H1 (cell line): ENCODE data around the gene RARA. TPM values are rescaled to one million over a fixed set of nuclear protein-coding genes. Genes with fewer than 3 reads are reported as not detected.
"Not testable (repeated sequence)": the region's sequence is repeated elsewhere in the genome, so short reads cannot be mapped to it uniquely, and the experiment has no call there.

Experiments
- CTCF ChIA-PET: fragments of 300-600 bp; sonication (Branson Sonifier 250); formaldehyde crosslinking; loops from one replicate; lab custom pipeline; 2021; ENCODE audit not compliant: partially characterized antibody; lab: Charles Lee
- POLR2A ChIA-PET: fragments of 300-600 bp; sonication (Branson Sonifier 250); formaldehyde crosslinking; loops from one replicate; lab custom pipeline; 2021; ENCODE audit warnings: inconsistent platforms; ENCODE audit not compliant: partially characterized antibody; lab: Charles Lee
- DNase-seq, 2 experiments: peaks; one replicate each; pipeline versions ENCODE4 v3.0.0 to v3.0.0-alpha.2; 2010 to 2022; ENCODE audit warnings: low spot score in 2 of 2, low read depth in 1 of 2, mixed read lengths in 1 of 2
- FAIRE-seq: peaks from 2 replicates; lab custom pipeline; 2011; peaks lifted over from hg19 to GRCh38; lab: Jason Lieb, UNC
- H2AFZ ChIP-seq: 2 replicates; pipeline ENCODE4 v1.8.1; 2012; ENCODE audit warnings: low read length, inconsistent platforms
- H2AK5ac ChIP-seq: 2 replicates; pipeline ENCODE4 v1.6.1; 2013; ENCODE audit warnings: low read depth, low read length
- H2BK120ac ChIP-seq: replicated peaks from 2 replicates; pipeline ENCODE3; 2013; ENCODE audit warnings: low read depth, low read length, inconsistent platforms
- H2BK12ac ChIP-seq: 2 replicates; pipeline ENCODE4 v1.6.1; 2013; ENCODE audit warnings: low read depth, low read length
- H2BK15ac ChIP-seq: 2 replicates; pipeline ENCODE4 v1.6.1; 2013; ENCODE audit warnings: low read length
- H2BK20ac ChIP-seq: 2 replicates; pipeline ENCODE4 v1.6.1; 2013; ENCODE audit warnings: low read length
- H2BK5ac ChIP-seq: 2 replicates; pipeline ENCODE4 v1.6.1; 2013; ENCODE audit warnings: low read depth, low read length
- H3K14ac ChIP-seq: 2 replicates; pipeline ENCODE4 v1.6.1; 2013; ENCODE audit warnings: inconsistent platforms; ENCODE audit not compliant: insufficient read length
- H3K18ac ChIP-seq: 2 replicates; pipeline ENCODE4 v1.6.1; 2013; ENCODE audit warnings: low read length; ENCODE audit errors: extremely low read depth
- H3K23ac ChIP-seq: 2 replicates; pipeline ENCODE4 v1.6.1; 2013; ENCODE audit warnings: inconsistent platforms; ENCODE audit not compliant: insufficient read length
- H3K23me2 ChIP-seq: 2 replicates; pipeline ENCODE4 v1.6.1; 2013; ENCODE audit warnings: low read depth, low read length
- H3K27ac ChIP-seq: 2 replicates; pipeline ENCODE4 v1.6.1; 2011; ENCODE audit warnings: low read depth, low read length, inconsistent platforms
- H3K27me3 ChIP-seq, 4 experiments: replicated peaks in 1 of 4; 1 replicate in 1 of 4; 2 replicates in 3 of 4; pipeline versions ENCODE4 v1.6.1 to v1.8.1; 2011 to 2013; ENCODE audit warnings: low read length in 3 of 4, mild to moderate bottlenecking in 3 of 4, inconsistent platforms in 2 of 4, mixed read lengths in 2 of 4, moderate library complexity in 1 of 4; ENCODE audit not compliant: control insufficient read depth in 3 of 4, insufficient read depth in 3 of 4; ENCODE audit errors: extremely low read depth in 1 of 4
- H3K36me3 ChIP-seq, 4 experiments: 2 replicates each; pipeline versions ENCODE4 v1.6.1 to v1.8.1; 2011 to 2013; ENCODE audit warnings: mild to moderate bottlenecking in 4 of 4, low read length in 3 of 4, moderate library complexity in 2 of 4, control low read depth in 1 of 4, inconsistent platforms in 1 of 4; ENCODE audit not compliant: insufficient read depth in 4 of 4, control insufficient read depth in 2 of 4
- H3K4ac ChIP-seq: replicated peaks from 2 replicates; pipeline ENCODE3; 2013; ENCODE audit warnings: low read length, low read depth, mixed read lengths, inconsistent platforms; ENCODE audit not compliant: insufficient read length
- H3K4me1 ChIP-seq, 4 experiments: replicated peaks in 1 of 4; 1 replicate in 1 of 4; 2 replicates in 3 of 4; pipeline versions ENCODE4 v1.6.1 to v1.8.1; 2011 to 2013; ENCODE audit warnings: low read length in 3 of 4, inconsistent platforms in 2 of 4, mixed read lengths in 1 of 4; ENCODE audit not compliant: insufficient read depth in 4 of 4, control insufficient read depth in 3 of 4
- H3K4me2 ChIP-seq, 2 experiments: 2 replicates each; pipeline versions ENCODE4 v1.6.1 to v1.8.1; 2011 to 2013; ENCODE audit warnings: low read depth in 2 of 2, low read length in 2 of 2, control low read depth in 1 of 2, inconsistent platforms in 1 of 2, mild to moderate bottlenecking in 1 of 2; ENCODE audit not compliant: insufficient read depth in 1 of 2
- H3K4me3 ChIP-seq, 4 experiments: fragments of 200-600, 300-600 bp in 1 of 4; sonication (generic), shearing (Covaris generic), sonication (Bioruptor Twin) in 1 of 4; 2 replicates each; pipeline versions ENCODE4 v1.5.1 to v1.8.1; 2011 to 2016; ENCODE audit warnings: low read length in 4 of 4, low read depth in 3 of 4, control low read depth in 2 of 4, inconsistent platforms in 2 of 4, mild to moderate bottlenecking in 2 of 4, mixed read lengths in 1 of 4, moderate library complexity in 1 of 4; ENCODE audit not compliant: insufficient read depth in 2 of 4; ENCODE audit errors: extremely low read depth in 1 of 4
- H3K56ac ChIP-seq: replicated peaks from 2 replicates; pipeline ENCODE3; 2013; ENCODE audit warnings: low read depth, mild to moderate bottlenecking, mixed read lengths, low read length, inconsistent platforms; ENCODE audit not compliant: insufficient read length
- H3K79me1 ChIP-seq: 2 replicates; pipeline ENCODE4 v1.6.1; 2013; ENCODE audit warnings: low read depth, low read length, control low read depth
- H3K79me2 ChIP-seq, 2 experiments: 2 replicates each; pipeline versions ENCODE4 v1.6.1 to v1.8.1; 2012 to 2013; ENCODE audit warnings: low read length in 2 of 2, mild to moderate bottlenecking in 2 of 2, inconsistent platforms in 1 of 2; ENCODE audit not compliant: insufficient read depth in 2 of 2, control insufficient read depth in 1 of 2
- H3K9ac ChIP-seq, 4 experiments: replicated peaks in 1 of 4; 1 replicate in 1 of 4; 2 replicates in 3 of 4; pipeline versions ENCODE4 v1.6.1 to v1.8.1; 2011 to 2013; ENCODE audit warnings: low read depth in 3 of 4, low read length in 3 of 4, control low read depth in 2 of 4, mild to moderate bottlenecking in 2 of 4, moderate library complexity in 2 of 4, inconsistent platforms in 1 of 4; ENCODE audit errors: extremely low read depth in 1 of 4
- H3K9me3 ChIP-seq, 2 experiments: 2 replicates each; pipeline versions ENCODE4 v1.6.1 to v1.8.1; 2012 to 2013; ENCODE audit warnings: mild to moderate bottlenecking in 2 of 2, moderate library complexity in 2 of 2, control low read depth in 1 of 2, inconsistent platforms in 1 of 2, low read depth in 1 of 2, low read length in 1 of 2, mixed read lengths in 1 of 2; ENCODE audit not compliant: insufficient read depth in 2 of 2
- H4K20me1 ChIP-seq, 2 experiments: replicated peaks in 1 of 2; 2 replicates each; pipeline versions ENCODE3 to v1.8.1; 2011 to 2013; ENCODE audit warnings: inconsistent platforms in 2 of 2, low read length in 2 of 2, mild to moderate bottlenecking in 1 of 2; ENCODE audit not compliant: insufficient read depth in 2 of 2, control insufficient read depth in 1 of 2
- H4K5ac ChIP-seq: 2 replicates; pipeline ENCODE4 v1.6.1; 2013; ENCODE audit warnings: low read length, low read depth, mixed read lengths, inconsistent platforms; ENCODE audit not compliant: insufficient read length
- H4K8ac ChIP-seq: 2 replicates; pipeline ENCODE4 v1.8.0; 2013; ENCODE audit warnings: mild to moderate bottlenecking, moderate library complexity, low read length, inconsistent platforms; ENCODE audit not compliant: insufficient read depth; ENCODE audit errors: extremely low read depth
- H4K91ac ChIP-seq: replicated peaks from 2 replicates; pipeline ENCODE3; 2013; ENCODE audit warnings: low read length, mixed read lengths, inconsistent platforms; ENCODE audit not compliant: insufficient read length
- WGBS, 2 experiments: shearing (Covaris generic) in 1 of 2; methylation state at CpG; one replicate each; pipeline versions ENCODE4 v1.1.6 to v1.1.7; 2013 to 2015; ENCODE audit warnings: low lambda C conversion rate in 2 of 2, mixed read lengths in 2 of 2, inconsistent platforms in 1 of 2, low coverage in 1 of 2, missing lambda C conversion rate in 1 of 2; ENCODE audit not compliant: insufficient replicate concordance in 2 of 2, insufficient coverage in 1 of 2, insufficient read length in 1 of 2; ENCODE audit errors: extremely low coverage in 1 of 2, missing lambda C conversion rate in 1 of 2; 5-methylcytosine and 5-hydroxymethylcytosine counted together
- polyA plus RNA-seq, 7 experiments: library from polyadenylated mRNA; depleted of rRNA in 3 of 7; stranded (reverse) in 5 of 7; unstranded in 2 of 7; fragments of >200 nt in 5 of 7; fragments of 200-250 nt in 2 of 7; gene quantifications; 1 replicate in 5 of 7; 2 replicates in 1 of 7; 4 replicates in 1 of 7; pipeline versions ENCODE4 v1.2.1 to v1.2.3, GENCODE V29; 2011 to 2013; ENCODE audit warnings: missing spikeins in 2 of 7, mixed read lengths in 2 of 7
- total RNA-seq: library from RNA; stranded (reverse); fragmentation: NEBNext Ultra II Directional; extraction: Animal tissue kit (Norgen Biotek cat#: 25700); gene quantifications from 2 replicates; pipeline ENCODE4 v1.2.1, GENCODE V29; 2021

The RARA gene
- total and polyA plus RNA-seq, 2 of the 8 experiments (the other 6 are each of a cell fraction or from before 2014, with no cell fraction given): 4.4 to 16.5 TPM

- H2BK12ac ChIP-seq, H3K27ac ChIP-seq, H4K8ac ChIP-seq, H3K23me2 ChIP-seq, DNase-seq, H3K4me1 ChIP-seq, H3K9ac ChIP-seq, H3K79me2 ChIP-seq, H3K4ac ChIP-seq, H3K79me1 ChIP-seq, H3K14ac ChIP-seq, H3K18ac ChIP-seq, FAIRE-seq, H4K5ac ChIP-seq, H3K9me3 ChIP-seq, H3K27me3 ChIP-seq, H2BK5ac ChIP-seq, H2BK15ac ChIP-seq, H2BK20ac ChIP-seq, H3K4me3 ChIP-seq, H2BK120ac ChIP-seq, H2AFZ ChIP-seq, H3K4me2 ChIP-seq, H4K91ac ChIP-seq, H3K23ac ChIP-seq, H3K56ac ChIP-seq, H4K20me1 ChIP-seq, H2AK5ac ChIP-seq: not testable (repeated sequence)
- ChIA-PET POLR2A (interaction anchor here (0.6 to 2.3 kb wide), 10 partner anchors 9 to 265 kb away, joined by 3 to 9 read pairs (median 4); no protein-coding TSS in a partner anchor), CTCF (interaction anchor here (0.6 to 1.1 kb wide), 5 partner anchors 11 to 151 kb away, joined by 3 to 4 read pairs (median 4); no protein-coding TSS in a partner anchor)
- peaks cover 5 to 42% (median 34%) of the 10 kb centered on the region in 4 experiments for H3K36me3 ChIP-seq
- WGBS, 2 experiments: 90% methylated on average over 3 of the region's 3 CpGs; no CpG with 5 or more reads in 1 of the 2 experiments
These were observed 77.6 kb downstream of the RARA start for GRCh38 chr17:40386555-40386954.
